Colon (tissue), 2 donors: Measurements from ENCODE around the gene FANCC.
"Not testable (repeated sequence)": the region's sequence is repeated elsewhere in the genome, so short reads cannot be mapped to it uniquely, and the experiment has no call there.

ENCODE experiments used
- FAIRE-seq: peaks from 2 replicates; lab custom pipeline; 2012; peaks lifted over from hg19 to GRCh38; lab: Jason Lieb, UNC
- donor health status: control.
- donor health status: control.

The FANCC gene

DNA sequence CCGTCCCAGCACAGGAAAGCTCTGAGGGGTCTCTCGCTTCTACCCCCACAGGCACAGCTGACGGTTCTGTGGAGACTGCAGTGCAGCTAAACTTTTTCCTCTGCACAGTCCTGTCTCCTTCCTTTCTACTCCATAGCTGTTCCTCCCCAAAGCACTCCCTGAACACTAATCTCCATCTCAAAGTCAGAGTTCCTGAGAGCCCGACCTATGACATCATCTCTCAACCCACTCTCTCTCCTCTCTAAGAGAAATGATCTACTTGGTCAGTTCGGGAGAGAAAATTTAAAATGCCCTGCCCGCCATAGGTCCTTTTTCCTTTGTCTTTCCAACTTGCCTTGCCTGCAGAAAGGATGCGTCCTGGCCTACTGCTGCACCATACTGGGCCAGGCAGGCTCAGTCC is 90.6 kb downstream of the FANCC start:
- no peak for FAIRE-seq

GRCh38 chr9:95225726-95226106 is 91.8 kb downstream of the FANCC start:
- no peak for FAIRE-seq

GRCh38 chr9:95225076-95225725 is 92.3 kb downstream of the FANCC start:
- FAIRE-seq = no peak

- FAIRE-seq = no peak
Observed at GRCh38 chr9:95224376-95225019, 93.0 kb downstream of the FANCC start.

GRCh38 chr9:95220352-95220751 is 97.2 kb downstream of the FANCC start:
- FAIRE-seq = not testable (repeated sequence)

DNA sequence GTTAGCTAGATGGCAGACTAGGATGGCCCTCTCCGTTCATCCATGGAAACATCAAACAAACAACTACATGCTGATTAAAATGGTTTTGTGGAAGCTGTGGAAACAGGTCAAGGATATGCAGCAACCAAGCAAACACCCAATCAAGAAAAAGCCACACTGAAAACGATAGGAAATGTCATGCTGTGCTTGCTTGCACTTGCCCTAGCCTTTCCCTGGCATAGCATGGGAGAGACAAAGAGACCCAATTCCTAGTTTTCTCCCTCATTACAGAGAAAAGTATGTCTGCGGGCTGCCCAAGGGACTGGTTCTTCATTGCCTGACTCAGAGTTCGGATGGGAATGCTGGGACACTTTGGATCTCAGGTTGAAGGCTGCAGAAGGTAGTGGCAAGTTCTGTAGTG is 98.7 kb downstream of the FANCC start:
- no peak for FAIRE-seq

DNA sequence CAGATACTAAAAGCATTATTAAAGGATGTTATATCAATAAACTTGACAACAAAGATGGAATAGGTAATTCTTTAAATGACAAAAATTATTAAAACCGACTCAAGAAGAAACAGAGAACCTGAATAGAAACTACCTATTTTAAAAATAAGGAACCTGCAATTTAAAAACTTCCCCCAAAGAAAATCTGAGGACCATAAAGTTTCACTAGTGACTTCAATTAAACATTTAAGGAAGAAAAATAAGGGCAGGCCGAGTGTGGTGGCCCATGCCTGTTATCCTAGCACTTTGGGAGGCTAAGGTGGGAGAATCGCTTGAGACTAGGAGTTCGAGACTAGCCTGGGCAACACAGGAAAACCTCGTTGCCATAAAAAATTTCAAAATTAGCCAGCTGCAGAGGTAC is 99.6 kb downstream of the FANCC start:
- FAIRE-seq = no peak

DNA sequence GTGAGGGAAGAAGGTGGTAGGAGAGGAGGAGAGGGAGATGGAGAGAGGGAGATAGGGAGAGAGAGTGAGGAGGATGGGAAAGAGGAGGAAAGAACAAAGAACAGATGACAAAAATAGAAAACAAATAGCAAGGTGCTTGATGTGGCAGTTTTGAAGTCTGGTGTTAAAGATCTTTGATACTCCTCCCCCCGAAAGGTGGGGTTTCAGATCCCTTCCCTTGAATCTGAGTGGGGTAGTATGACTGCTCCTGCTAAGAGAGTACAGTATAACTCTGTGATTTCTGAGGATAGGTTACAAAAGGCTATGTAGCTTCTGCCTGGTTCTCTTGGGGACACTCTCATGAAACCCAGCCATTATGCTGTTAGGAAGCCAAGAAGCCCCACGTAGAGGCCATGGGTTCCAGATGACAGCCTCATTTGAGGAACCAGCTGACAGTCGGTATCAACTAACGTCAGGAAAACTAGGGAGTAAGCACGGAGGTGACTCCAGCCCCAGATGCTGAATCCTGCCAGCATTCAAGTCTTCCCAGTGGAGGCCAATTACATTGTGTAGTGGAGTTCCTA is 102.1 kb downstream of the FANCC start:
- FAIRE-seq = no peak

GRCh38 chr9:95213117-95213516 is 104.4 kb downstream of the FANCC start:
- no peak for FAIRE-seq

DNA sequence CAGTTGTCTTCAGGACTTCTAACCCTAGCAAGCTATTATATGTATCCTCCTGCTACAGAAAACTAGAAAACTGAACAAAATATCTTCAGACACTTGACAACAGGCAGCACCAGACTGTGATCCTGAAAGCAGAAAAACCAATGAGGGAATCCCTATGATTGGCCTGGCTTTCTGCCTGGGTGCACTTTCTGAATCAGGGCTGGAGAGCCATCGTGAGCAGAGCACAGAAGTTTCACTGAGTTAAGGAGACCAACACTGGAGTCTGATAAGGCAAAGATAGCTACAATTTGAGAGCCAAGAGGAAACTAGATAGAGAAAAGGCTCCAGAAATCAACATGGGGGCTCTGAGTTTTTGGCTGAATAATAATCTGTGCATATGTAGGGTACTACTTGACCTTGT is 106.5 kb downstream of the FANCC start:
- no peak for FAIRE-seq

- no peak for FAIRE-seq
Observed at GRCh38 chr9:95207403-95207802, 110.1 kb downstream of the FANCC start.

DNA sequence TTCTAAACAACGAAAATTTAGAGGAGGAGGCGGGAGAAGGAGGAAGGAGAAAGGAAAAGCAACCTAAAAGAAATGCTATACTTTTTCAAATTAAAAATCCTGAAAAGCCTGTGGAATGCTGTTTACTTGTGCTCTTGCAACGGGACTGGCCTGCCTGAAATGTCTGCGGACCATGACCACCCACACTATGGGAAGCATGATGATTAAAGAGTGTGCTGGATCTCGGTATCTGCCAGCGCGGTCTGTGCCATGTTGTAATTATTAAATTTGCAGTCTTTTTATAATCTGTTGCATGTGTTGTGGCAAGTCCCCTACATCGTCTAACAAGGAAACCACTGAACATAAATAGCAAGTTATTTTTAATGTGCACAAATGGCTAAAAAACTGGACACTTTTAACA is 111.4 kb downstream of the FANCC start:
- FAIRE-seq = no peak

- FAIRE-seq = no peak
Observed at GRCh38 chr9:95204710-95205109, 112.8 kb downstream of the FANCC start.

GRCh38 chr9:95204310-95204709 is 113.2 kb downstream of the FANCC start:
- no peak for FAIRE-seq

DNA sequence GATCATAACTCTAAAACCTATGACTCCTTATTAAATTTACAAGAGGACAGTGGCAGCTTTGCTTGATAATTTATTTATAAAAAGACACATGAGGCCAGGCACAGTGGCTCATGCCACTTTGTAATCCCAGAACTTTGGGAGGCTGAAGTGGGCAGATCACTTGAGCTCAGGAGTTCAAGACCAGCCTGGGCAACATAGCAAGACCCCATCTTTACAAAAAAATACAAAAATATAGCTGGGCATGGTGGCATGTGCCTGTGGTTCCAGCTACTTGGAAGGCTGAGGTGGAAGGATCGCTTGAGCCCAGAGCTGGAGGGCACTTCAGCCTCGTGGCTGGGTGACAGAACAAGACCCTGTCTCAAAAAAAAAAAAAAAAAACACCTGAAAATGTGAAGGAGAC is 114.5 kb downstream of the FANCC start:
- FAIRE-seq = not testable (repeated sequence)

DNA sequence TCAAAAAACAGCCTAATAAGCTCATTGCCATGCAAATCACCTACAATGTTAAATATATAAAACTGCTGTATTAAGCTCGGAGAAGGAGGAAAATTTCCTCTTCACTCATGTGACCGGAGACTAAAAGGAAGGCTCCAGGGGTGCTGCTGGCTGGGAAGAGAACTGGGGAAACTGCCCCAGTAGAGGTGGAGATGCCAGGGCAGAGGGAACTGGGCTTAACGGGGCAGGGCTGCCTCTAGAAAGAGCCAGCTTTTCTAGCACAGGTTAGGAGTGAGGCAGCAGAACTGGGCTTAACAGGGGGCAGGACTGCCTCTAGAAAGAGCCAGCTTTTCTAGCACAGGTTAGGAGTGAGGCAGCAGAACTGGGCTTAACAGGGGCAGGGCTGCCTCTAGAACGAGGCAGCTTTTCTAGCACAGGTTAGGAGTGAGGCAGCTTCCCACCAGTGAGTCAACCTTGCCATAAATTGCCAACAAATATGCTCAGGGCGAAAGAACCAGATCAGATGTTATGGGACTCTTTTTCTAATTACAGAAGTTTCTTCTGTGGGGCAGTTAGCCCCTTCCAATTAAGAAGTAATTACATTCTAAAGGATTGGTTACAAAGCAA is 115.3 kb downstream of the FANCC start:
- FAIRE-seq = no peak

DNA sequence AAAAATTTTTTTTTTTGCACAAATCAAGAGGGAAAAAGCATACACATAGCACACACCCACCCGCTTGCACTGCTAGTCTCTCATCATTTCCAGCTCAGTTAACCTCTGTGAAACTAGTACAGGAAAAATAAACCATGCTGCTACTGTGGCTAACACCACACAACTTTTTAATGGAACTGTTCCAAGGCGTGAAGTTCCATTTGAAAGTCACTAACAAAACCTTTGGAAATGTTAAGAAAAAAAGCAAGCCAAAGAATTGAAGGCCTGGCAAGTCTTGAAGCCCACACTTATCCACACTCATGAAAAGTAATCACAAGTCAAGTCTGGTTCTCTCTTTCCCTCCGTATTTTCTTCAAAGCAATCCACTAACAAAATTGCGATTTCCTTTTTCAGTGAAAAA is 116.3 kb downstream of the FANCC start:
- FAIRE-seq = no peak

GRCh38 chr9:95197692-95198271 is 119.7 kb downstream of the FANCC start:
- FAIRE-seq = no peak

DNA sequence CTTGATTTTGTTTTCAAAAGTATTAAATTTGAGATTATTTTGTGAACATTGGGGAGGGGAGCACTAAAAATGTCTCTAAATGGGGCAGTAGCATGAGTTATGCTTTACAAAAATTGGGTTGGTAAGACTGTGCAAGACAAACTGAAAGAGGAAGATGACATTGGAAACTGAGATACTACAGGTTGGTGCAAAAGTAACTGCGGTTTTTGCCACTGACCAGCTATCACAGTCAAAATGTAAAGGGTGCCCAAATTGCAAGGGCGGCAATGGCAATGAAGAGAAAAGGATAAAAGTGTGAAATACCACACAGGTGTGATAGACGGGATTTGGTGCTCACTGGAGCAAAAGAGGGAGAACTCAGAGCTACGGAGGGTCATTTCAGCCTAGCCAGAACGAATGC is 124.0 kb downstream of the FANCC start:
- no peak for FAIRE-seq

DNA sequence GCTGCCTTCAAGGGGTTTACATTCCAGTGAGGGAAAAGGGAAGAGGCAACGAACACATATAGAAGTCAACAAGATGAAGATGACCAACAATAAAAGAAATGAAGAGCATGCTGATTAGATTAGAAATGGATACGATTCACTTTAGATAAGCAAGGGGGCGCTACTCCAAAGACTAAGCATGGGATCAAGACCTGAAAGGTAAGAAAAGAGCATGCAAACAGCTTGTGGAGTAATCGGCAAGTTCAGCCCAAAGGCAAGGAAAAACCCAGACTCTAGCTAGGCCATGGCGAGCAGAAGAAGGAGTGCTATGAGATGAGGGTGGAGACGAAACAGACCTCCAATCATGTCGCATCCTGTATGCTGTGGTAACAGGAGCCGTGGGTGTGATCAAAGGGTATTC is 124.4 kb downstream of the FANCC start:
- FAIRE-seq = no peak

- no peak for FAIRE-seq
Observed at GRCh38 chr9:95192631-95193030, 124.9 kb downstream of the FANCC start.

GRCh38 chr9:95190413-95190812 is 127.1 kb downstream of the FANCC start:
- no peak for FAIRE-seq
